Measurements from ENCODE around the gene MPDZ.

The MPDZ gene

GRCh38 chr9:13165236-13165945, 114.1 kb downstream of the MPDZ start:
- TF ChIP-seq, protein P1, sequence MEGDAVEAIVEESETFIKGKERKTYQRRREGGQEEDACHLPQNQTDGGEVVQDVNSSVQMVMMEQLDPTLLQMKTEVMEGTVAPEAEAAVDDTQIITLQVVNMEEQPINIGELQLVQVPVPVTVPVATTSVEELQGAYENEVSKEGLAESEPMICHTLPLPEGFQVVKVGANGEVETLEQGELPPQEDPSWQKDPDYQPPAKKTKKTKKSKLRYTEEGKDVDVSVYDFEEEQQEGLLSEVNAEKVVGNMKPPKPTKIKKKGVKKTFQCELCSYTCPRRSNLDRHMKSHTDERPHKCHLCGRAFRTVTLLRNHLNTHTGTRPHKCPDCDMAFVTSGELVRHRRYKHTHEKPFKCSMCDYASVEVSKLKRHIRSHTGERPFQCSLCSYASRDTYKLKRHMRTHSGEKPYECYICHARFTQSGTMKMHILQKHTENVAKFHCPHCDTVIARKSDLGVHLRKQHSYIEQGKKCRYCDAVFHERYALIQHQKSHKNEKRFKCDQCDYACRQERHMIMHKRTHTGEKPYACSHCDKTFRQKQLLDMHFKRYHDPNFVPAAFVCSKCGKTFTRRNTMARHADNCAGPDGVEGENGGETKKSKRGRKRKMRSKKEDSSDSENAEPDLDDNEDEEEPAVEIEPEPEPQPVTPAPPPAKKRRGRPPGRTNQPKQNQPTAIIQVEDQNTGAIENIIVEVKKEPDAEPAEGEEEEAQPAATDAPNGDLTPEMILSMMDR (IDR thresholded peaks at IDR 0.05; ENCODE audit: low read depth, low read length, missing control alignments), result no peak
- in situ Hi-C loops (cut with HindIII; ENCODE audit: low sequenced_read_pairs), result no loop called here
- H3K4me3 ChIP-seq (ENCODE audit: low read depth, low read length), result no peak overlapping the region
- no peak for DNase-seq (ENCODE audit: low read depth)

DNA sequence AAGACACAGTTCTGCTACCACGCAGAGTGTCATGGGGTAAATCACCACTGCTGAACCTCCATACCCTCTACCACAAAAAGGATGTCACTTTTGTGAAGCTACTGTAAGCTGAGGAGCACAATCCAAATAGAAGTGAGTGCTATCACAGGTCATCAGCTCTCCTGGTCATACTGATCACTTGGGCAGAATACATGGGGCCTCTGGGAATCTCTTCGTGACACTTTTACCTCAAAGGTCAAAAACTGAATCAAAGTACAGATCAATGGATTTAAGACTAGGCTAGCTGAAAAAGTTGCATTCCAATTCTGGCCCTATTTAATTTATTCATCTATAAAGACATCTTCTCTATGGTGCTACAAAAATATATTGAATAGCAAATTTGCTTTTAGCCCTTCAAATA, 115.5 kb downstream of the MPDZ start:
- no peak for DNase-seq (ENCODE audit: low read depth)
- no peak overlapping the region for H3K4me3 ChIP-seq (ENCODE audit: low read depth, low read length)
- in situ Hi-C loops (cut with HindIII; ENCODE audit: low sequenced_read_pairs), result no loop called here
- TF ChIP-seq, protein P1 (IDR thresholded peaks at IDR 0.05; ENCODE audit: low read depth, low read length, missing control alignments), result no peak

DNA sequence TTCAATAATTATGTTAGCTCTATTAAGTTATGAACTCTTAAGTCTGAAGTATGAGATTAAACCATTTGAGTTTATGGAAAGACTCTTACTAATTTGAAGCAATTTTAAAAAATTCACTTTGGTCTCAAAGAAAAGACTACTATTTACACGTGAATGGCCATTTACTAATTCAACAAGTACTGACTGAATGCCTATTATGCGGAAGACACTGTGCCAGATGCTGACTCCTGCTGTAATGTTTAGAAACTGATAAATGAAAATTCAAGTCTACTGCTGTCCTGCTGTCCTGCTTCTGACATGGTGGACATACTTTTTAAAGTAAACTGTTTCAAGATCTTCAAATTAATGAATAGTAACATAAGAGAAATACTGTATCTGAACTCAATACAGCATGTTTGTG, 116.2 kb downstream of the MPDZ start:
- TF ChIP-seq, protein P1 (IDR thresholded peaks at IDR 0.05; ENCODE audit: low read depth, low read length, missing control alignments), result no peak
- no peak for DNase-seq (ENCODE audit: low read depth)
- in situ Hi-C loops (cut with HindIII; ENCODE audit: low sequenced_read_pairs), result no loop called here
- no peak overlapping the region for H3K4me3 ChIP-seq (ENCODE audit: low read depth, low read length)

DNA sequence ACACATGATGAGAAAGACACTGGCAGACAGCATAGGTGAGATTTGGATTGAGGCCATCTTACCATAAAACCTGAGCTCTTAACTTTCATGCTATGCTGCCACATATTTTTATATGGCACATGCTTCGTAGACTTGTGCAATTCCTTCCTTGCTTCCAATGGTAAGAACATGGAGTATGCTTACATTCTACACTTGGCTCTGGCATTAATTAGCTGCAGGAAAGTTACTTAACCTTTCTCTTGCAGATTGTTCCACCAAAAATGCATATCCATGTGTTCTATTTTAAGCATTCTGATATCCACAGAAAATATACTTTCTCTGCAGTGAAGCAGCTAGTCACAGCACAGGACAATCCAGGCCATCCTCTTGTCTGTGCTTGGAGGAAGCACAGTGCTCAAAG, 119.4 kb downstream of the MPDZ start:
- H3K4me3 ChIP-seq (ENCODE audit: low read depth, low read length), result no peak overlapping the region
- in situ Hi-C loops (cut with HindIII; ENCODE audit: low sequenced_read_pairs), result no loop called here
- TF ChIP-seq, protein P1 (IDR thresholded peaks at IDR 0.05; ENCODE audit: low read depth, low read length, missing control alignments), result no peak
- no peak for DNase-seq (ENCODE audit: low read depth)

- no peak overlapping the region for H3K4me3 ChIP-seq (ENCODE audit: low read depth, low read length)
- in situ Hi-C loops (cut with HindIII; ENCODE audit: low sequenced_read_pairs), result no loop called here
- DNase-seq (ENCODE audit: low read depth), result no peak
- TF ChIP-seq, protein P1 (IDR thresholded peaks at IDR 0.05; ENCODE audit: low read depth, low read length, missing control alignments), result no peak
Observed at GRCh38 chr9:13158986-13159385, 120.5 kb downstream of the MPDZ start.

DNA sequence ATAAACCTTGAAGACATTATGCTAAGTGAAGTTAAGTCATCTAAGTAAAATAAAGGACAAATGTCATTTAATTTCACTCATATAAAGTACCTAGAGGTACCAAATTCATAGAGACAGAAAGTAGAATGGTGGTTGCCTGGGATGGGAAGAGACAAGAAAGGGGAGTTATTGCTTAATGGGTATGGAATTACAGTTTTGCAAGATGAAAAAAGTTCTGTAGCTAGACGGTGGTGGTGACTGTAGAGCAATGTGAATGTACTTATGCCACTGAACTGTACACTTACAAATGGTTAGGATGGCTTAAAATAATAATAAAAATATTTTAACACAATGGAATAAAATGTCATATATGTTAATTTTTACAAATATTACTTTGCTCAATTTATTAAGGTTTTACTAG, 128.0 kb downstream of the MPDZ start:
- no peak overlapping the region for H3K4me3 ChIP-seq (ENCODE audit: low read depth, low read length)
- TF ChIP-seq, protein P1 (IDR thresholded peaks at IDR 0.05; ENCODE audit: low read depth, low read length, missing control alignments), result no peak
- DNase-seq (ENCODE audit: low read depth), result no peak
- in situ Hi-C loops (cut with HindIII; ENCODE audit: low sequenced_read_pairs), result no loop called here

Data from astrocyte of the cerebellum (primary cell).